ENCODE data around the gene OPA1.

- TF ChIP-seq EZH2 (IDR thresholded peaks at IDR 0.05; ENCODE audit: low read depth, low read length, severe bottlenecking) (no peak), CTCF (IDR thresholded peaks at IDR 0.05; ENCODE audit: control extremely low read depth in 1 of 3, insufficient read depth in 1 of 3, low read depth in 1 of 3, low read length in 3 of 3) (no peak), BCL11A (IDR thresholded peaks at IDR 0.05; ENCODE audit: low read depth in 2 of 2, low read length in 2 of 2) (no peak), GABPA (IDR thresholded peaks at IDR 0.05; ENCODE audit: borderline replicate concordance, insufficient read depth, low read length) (no peak), SP1 (IDR thresholded peaks at IDR 0.05; ENCODE audit: low read depth, low read length) (no peak)
These were observed 39.4 kb upstream of the OPA1 start for GRCh38 chr3:193553586-193553985.

Measured in H1 (cell line).